DND-41 (cell line): ENCODE data around the gene ALDH3A1.

ENCODE experiments used
- ATAC-seq: fragments of 200-7000 bp; cut with Tn5 transposase; 3 replicates; pipeline ENCODE4 v1.9.1; 2021; ENCODE audit warnings: low read depth; ENCODE audit not compliant: insufficient read depth
- DNase-seq: peaks from one replicate; pipeline ENCODE4 v3.0.0-alpha.2; 2020
- H2AFZ ChIP-seq: 2 replicates; pipeline ENCODE4 v1.6.0; 2012; ENCODE audit warnings: low read depth, low read length
- H3K27ac ChIP-seq: 2 replicates; pipeline ENCODE4 v1.5.1; 2012; ENCODE audit warnings: low read length, inconsistent platforms
- H3K27me3 ChIP-seq: fragments of 200-600 bp; sonication (generic); 2 replicates; pipeline ENCODE4 v1.6.0; 2012; ENCODE audit warnings: low read length, mild to moderate bottlenecking, inconsistent platforms; ENCODE audit not compliant: insufficient read depth, poor library complexity
- H3K36me3 ChIP-seq: 2 replicates; pipeline ENCODE4 v1.5.1; 2012; ENCODE audit warnings: low read length, inconsistent platforms; ENCODE audit not compliant: insufficient read depth
- H3K4me1 ChIP-seq: 2 replicates; pipeline ENCODE4 v1.5.1; 2012; ENCODE audit warnings: mild to moderate bottlenecking, low read length; ENCODE audit not compliant: insufficient read depth
- H3K4me2 ChIP-seq: 2 replicates; pipeline ENCODE4 v1.6.0; 2012; ENCODE audit warnings: mild to moderate bottlenecking, moderate library complexity, low read length, inconsistent platforms; ENCODE audit not compliant: insufficient read depth
- H3K4me3 ChIP-seq, 2 experiments: fragments of 200-600 bp in 1 of 2; shearing (Covaris generic) in 1 of 2; 2 replicates each; pipeline ENCODE4 v1.5.1; 2012 to 2016; ENCODE audit warnings: inconsistent platforms in 2 of 2, low read length in 2 of 2, mild to moderate bottlenecking in 2 of 2, low read depth in 1 of 2, moderate library complexity in 1 of 2
- H3K79me2 ChIP-seq: 2 replicates; pipeline ENCODE4 v1.6.0; 2012; ENCODE audit warnings: low read length, inconsistent platforms; ENCODE audit not compliant: insufficient read depth
- H3K9ac ChIP-seq: 2 replicates; pipeline ENCODE4 v1.6.0; 2012; ENCODE audit warnings: low read depth, mild to moderate bottlenecking, inconsistent platforms, low read length, moderate library complexity
- H3K9me3 ChIP-seq: 2 replicates; pipeline ENCODE4 v1.5.1; 2012; ENCODE audit warnings: low read length, moderate library complexity, mild to moderate bottlenecking, inconsistent platforms; ENCODE audit not compliant: insufficient read depth, severe bottlenecking
- H4K20me1 ChIP-seq: 2 replicates; pipeline ENCODE4 v1.6.0; 2012; ENCODE audit warnings: low read length; ENCODE audit not compliant: insufficient read depth
- CTCF ChIP-seq: IDR thresholded peaks from 2 replicates; pipeline ENCODE4 v1.5.1; 2012; ENCODE audit warnings: borderline replicate concordance, low read length, moderate library complexity, mild to moderate bottlenecking; ENCODE audit not compliant: poor library complexity, severe bottlenecking; ENCODE audit errors: extremely low read depth
- EZH2 ChIP-seq: IDR thresholded peaks from 3 replicates; pipeline ENCODE4 v1.6.1; 2012; ENCODE audit warnings: borderline replicate concordance, low read depth, mild to moderate bottlenecking, moderate library complexity, low read length, inconsistent platforms; ENCODE audit not compliant: severe bottlenecking

Gene ALDH3A1

GRCh38 chr17:19738757-19739156 lies 9.3 kb downstream of the ALDH3A1 start:
- H3K9ac ChIP-seq, result no peak overlapping the region
- H3K4me1 ChIP-seq, result no peaks in the 10 kb centered on the region
- no peak overlapping the region for H2AFZ ChIP-seq
- H4K20me1 ChIP-seq, result peaks cover 2% of the 10 kb centered on the region; the same call in 1 of the 2 replicates
- H3K9me3 ChIP-seq, result no peaks in the 10 kb centered on the region
- H3K4me2 ChIP-seq, result no peak overlapping the region
- ATAC-seq (no peak), DNase-seq (no peak)
- H3K4me3 ChIP-seq, result no peak overlapping the region
- no peaks in the 10 kb centered on the region for H3K27me3 ChIP-seq
- no peaks in the 10 kb centered on the region for H3K79me2 ChIP-seq
- no peaks in the 10 kb centered on the region for H3K36me3 ChIP-seq
- no peak for TF ChIP-seq EZH2
- no peak for TF ChIP-seq CTCF
- H3K27ac ChIP-seq, result no peak overlapping the region

GRCh38 chr17:19738073-19738449 lies 10.0 kb downstream of the ALDH3A1 start:
- H2AFZ ChIP-seq, result no peak overlapping the region

GRCh38 chr17:19737305-19738072 lies 10.6 kb downstream of the ALDH3A1 start:
- no peak for ATAC-seq

More at GRCh38 chr17:19738073-19738449, 10.0 kb downstream of the ALDH3A1 start:
- Histone ChIP-seq H3K9me3 (no peaks in the 10 kb centered on the region), H3K9ac (no peak overlapping the region), H3K4me3 (no peak overlapping the region), H3K36me3 (no peaks in the 10 kb centered on the region), H3K79me2 (no peaks in the 10 kb centered on the region), H3K27me3 (no peaks in the 10 kb centered on the region), H4K20me1 (peaks cover 2% of the 10 kb centered on the region; the same call in 1 of the 2 replicates), H3K4me2 (no peak overlapping the region), H3K4me1 (no peaks in the 10 kb centered on the region), H3K27ac (no peak overlapping the region)
- ATAC-seq (no peak), DNase-seq (no peak)
- TF ChIP-seq CTCF (no peak), EZH2 (no peak)

More at GRCh38 chr17:19737305-19738072, 10.6 kb downstream of the ALDH3A1 start:
- Histone ChIP-seq H3K27me3 (no peaks in the 10 kb centered on the region), H3K79me2 (no peaks in the 10 kb centered on the region), H3K4me3 (no peak overlapping the region), H3K36me3 (no peaks in the 10 kb centered on the region), H3K27ac (no peak overlapping the region), H3K4me2 (no peak overlapping the region), H2AFZ (no peak overlapping the region), H4K20me1 (peaks cover 2% of the 10 kb centered on the region; the same call in 1 of the 2 replicates), H3K9me3 (no peaks in the 10 kb centered on the region), H3K4me1 (no peaks in the 10 kb centered on the region), H3K9ac (no peak overlapping the region)
- no peak for DNase-seq
- no peak for TF ChIP-seq EZH2
- no peak for TF ChIP-seq CTCF
